HepG2 (cell line): Measurements from ENCODE around the gene HYAL2. TPM values are rescaled to one million over a fixed set of nuclear protein-coding genes. Genes with fewer than 3 reads are reported as not detected.

Source experiments
- ATM ChIP-seq: fragments of 450-650 bp; IDR thresholded peaks from 2 replicates; pipeline ENCODE4 v1.7.1; 2017; ENCODE audit warnings: mild to moderate bottlenecking, borderline replicate concordance
- CHD2 ChIP-seq: IDR thresholded peaks from 2 replicates; pipeline ENCODE4 v1.6.1; 2011; ENCODE audit warnings: low read depth, low read length, improper control_type of control experiment
- FOXC1 ChIP-seq: sonication (generic); formaldehyde crosslinking; IDR thresholded peaks from 2 replicates; pipeline ENCODE4 v1.8.0; 2022; ENCODE audit warnings: mild to moderate bottlenecking, missing genetic modification reagents, borderline replicate concordance
- KLF6 ChIP-seq: IDR thresholded peaks from 2 replicates; pipeline ENCODE4 v1.8.0; 2016; ENCODE audit warnings: missing biosample characterization, missing genetic modification reagents
- MYC ChIP-seq: sonication (generic); formaldehyde crosslinking; IDR thresholded peaks from 2 replicates; pipeline ENCODE4 v1.9.0; 2021; ENCODE audit warnings: missing genetic modification reagents, borderline replicate concordance
- NR1H2 ChIP-seq: sonication (generic); formaldehyde crosslinking; IDR thresholded peaks from 2 replicates; pipeline ENCODE4 v1.8.1; 2022; ENCODE audit warnings: low read depth, missing genetic modification reagents, borderline replicate concordance
- PRMT3 ChIP-seq: sonication (generic); formaldehyde crosslinking; IDR thresholded peaks from 2 replicates; pipeline ENCODE4 v1.8.1; 2022; ENCODE audit warnings: low read depth, mild to moderate bottlenecking, moderate library complexity, missing genetic modification reagents, borderline replicate concordance
- SMAD9 ChIP-seq: sonication (generic); formaldehyde crosslinking; IDR thresholded peaks from 2 replicates; pipeline ENCODE4 v1.5.1; 2020; ENCODE audit warnings: mild to moderate bottlenecking, missing genetic modification reagents
- TBX2 ChIP-seq: sonication (generic); formaldehyde crosslinking; IDR thresholded peaks from 2 replicates; pipeline ENCODE4 v1.5.0; 2020; ENCODE audit warnings: missing genetic modification reagents, mild to moderate bottlenecking, borderline replicate concordance
- TMF1 ChIP-seq: sonication (generic); formaldehyde crosslinking; IDR thresholded peaks from 2 replicates; pipeline ENCODE4 v1.8.1; 2022; ENCODE audit warnings: low read depth, missing genetic modification reagents
- ZFP41 ChIP-seq: sonication (generic); formaldehyde crosslinking; IDR thresholded peaks from 2 replicates; pipeline ENCODE4 v1.4.0; 2020; ENCODE audit warnings: mild to moderate bottlenecking, missing genetic modification reagents, borderline replicate concordance
- ZNF124 ChIP-seq: sonication (generic); formaldehyde crosslinking; IDR thresholded peaks from 2 replicates; pipeline ENCODE4 v1.4.0; 2020; ENCODE audit warnings: missing genetic modification reagents
- ZNF335 ChIP-seq: sonication (generic); formaldehyde crosslinking; IDR thresholded peaks from 2 replicates; pipeline ENCODE4 v1.4.0; 2020; ENCODE audit warnings: missing genetic modification reagents
- ZNF547 ChIP-seq: sonication (generic); formaldehyde crosslinking; IDR thresholded peaks from 2 replicates; pipeline ENCODE4 v1.5.1; 2020; ENCODE audit warnings: mild to moderate bottlenecking, missing genetic modification reagents
- ZNF577 ChIP-seq: sonication (generic); formaldehyde crosslinking; IDR thresholded peaks from 2 replicates; pipeline ENCODE4 v1.4.0; 2020; ENCODE audit warnings: mild to moderate bottlenecking, low read depth, missing genetic modification reagents, borderline replicate concordance
- ZNF644 ChIP-seq: IDR thresholded peaks from 2 replicates; pipeline ENCODE4 v1.6.1; 2016; ENCODE audit warnings: low read depth
- polyA plus RNA-seq, 8 experiments: library from polyadenylated mRNA; depleted of rRNA in 3 of 8; stranded (reverse) in 7 of 8; unstranded in 1 of 8; fragments of >200 nt; fragmentation: Illumina TruSeq in 4 of 8; extraction: Trizol in 4 of 8; gene quantifications; 2 replicates each; pipeline versions ENCODE4 v1.2.1 to v1.2.3, GENCODE V29; 2011 to 2016; ENCODE audit warnings: low read depth in 4 of 8, missing spikeins in 1 of 8, mixed read lengths in 1 of 8; ENCODE audit not compliant: insufficient read depth in 1 of 8
- total RNA-seq, 5 experiments: library from RNA; depleted of rRNA; stranded (reverse); fragments of >200 nt; fragmentation: Illumina TruSeq; extraction: Trizol; gene quantifications; 2 replicates each; pipeline ENCODE4 v1.2.3, GENCODE V29; 2016; ENCODE audit warnings: low read depth in 1 of 5
- TF ChIP-seq, protein P1 (sequence below), 2 experiments: sonication (generic) in 1 of 2; formaldehyde crosslinking in 1 of 2; IDR thresholded peaks; 2 replicates each; pipeline versions ENCODE4 v1.6.1 to v1.9.0; 2014 to 2022; ENCODE audit warnings: antibody characterized with exemption in 1 of 2, borderline replicate concordance in 1 of 2, inconsistent platforms in 1 of 2, low read depth in 1 of 2, missing genetic modification reagents in 1 of 2
- TF ChIP-seq, protein P2 (sequence below): sonication (generic); formaldehyde crosslinking; IDR thresholded peaks from 2 replicates; pipeline ENCODE4 v1.9.0; 2022; ENCODE audit warnings: low read depth, missing genetic modification reagents
- TF ChIP-seq, protein P3 (sequence below): sonication (generic); formaldehyde crosslinking; IDR thresholded peaks from 2 replicates; pipeline ENCODE4 v1.4.0; 2020; ENCODE audit warnings: missing genetic modification reagents

The HYAL2 gene
- total and polyA plus RNA-seq, 2 of the 13 experiments (the other 11 are each of a cell fraction or from before 2014, with no cell fraction given), result 76.2 to 102 TPM

DNA sequence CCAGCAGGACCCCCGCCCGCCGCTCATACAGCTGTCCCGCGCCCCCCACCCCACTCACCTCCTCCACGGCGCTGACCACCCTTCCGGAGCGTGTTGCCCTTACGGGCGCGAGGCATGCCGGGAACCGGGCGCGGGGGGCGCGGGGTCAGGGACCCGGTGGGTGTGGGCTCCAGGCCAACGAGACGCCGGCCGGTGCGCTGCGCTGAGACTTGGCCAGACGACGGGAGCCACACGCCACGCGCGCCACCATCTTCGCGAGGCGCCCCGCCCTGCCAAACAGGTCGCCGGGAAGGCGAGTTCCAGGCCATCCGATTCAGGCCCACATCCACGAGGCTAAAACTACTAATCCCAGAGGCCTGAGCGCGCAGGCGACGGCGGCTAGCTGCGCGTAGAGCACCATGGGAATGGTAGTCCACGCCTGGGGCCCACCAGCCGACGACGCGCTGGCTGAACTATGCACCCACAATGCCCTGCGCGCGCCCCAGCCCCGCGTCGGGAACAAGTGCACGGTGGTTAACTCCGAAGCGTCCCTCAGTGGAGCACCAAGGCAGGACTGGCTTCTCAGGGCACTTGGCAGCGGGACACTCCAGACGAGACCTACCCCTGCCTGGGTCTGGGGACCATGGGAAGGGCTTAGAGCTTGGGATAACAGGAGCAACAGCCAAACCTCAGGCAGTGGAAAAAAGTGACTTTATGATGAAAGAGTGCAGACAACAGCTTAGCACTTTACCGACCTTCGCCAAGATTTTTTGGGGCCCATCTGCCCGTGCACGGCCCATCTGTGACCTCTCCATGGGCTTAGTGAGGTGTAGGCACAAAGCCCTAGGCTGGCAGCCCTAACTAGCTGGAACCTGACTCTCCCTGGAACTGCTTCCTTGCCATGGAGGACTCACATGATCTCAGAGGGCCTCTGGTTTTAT, 30.1 kb downstream of the HYAL2 start, which contains the start of gene IFRD2 (continued):
- TF ChIP-seq, protein P1, sequence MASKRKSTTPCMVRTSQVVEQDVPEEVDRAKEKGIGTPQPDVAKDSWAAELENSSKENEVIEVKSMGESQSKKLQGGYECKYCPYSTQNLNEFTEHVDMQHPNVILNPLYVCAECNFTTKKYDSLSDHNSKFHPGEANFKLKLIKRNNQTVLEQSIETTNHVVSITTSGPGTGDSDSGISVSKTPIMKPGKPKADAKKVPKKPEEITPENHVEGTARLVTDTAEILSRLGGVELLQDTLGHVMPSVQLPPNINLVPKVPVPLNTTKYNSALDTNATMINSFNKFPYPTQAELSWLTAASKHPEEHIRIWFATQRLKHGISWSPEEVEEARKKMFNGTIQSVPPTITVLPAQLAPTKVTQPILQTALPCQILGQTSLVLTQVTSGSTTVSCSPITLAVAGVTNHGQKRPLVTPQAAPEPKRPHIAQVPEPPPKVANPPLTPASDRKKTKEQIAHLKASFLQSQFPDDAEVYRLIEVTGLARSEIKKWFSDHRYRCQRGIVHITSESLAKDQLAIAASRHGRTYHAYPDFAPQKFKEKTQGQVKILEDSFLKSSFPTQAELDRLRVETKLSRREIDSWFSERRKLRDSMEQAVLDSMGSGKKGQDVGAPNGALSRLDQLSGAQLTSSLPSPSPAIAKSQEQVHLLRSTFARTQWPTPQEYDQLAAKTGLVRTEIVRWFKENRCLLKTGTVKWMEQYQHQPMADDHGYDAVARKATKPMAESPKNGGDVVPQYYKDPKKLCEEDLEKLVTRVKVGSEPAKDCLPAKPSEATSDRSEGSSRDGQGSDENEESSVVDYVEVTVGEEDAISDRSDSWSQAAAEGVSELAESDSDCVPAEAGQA (IDR thresholded peaks at IDR 0.05; ENCODE audit: low read depth), result peak; percentile 93
- TF ChIP-seq, protein P1 (CRISPR knock-in tag; IDR thresholded peaks at IDR 0.05; ENCODE audit: borderline replicate concordance), result no peak
- TF ChIP-seq ATM, result no peak
- peak; percentile 74; the same call in 1 of the 2 replicates for TF ChIP-seq CHD2
- no peak for TF ChIP-seq ZNF577
- TF ChIP-seq ZNF335 (CRISPR knock-in tag), result no peak
- no peak for TF ChIP-seq SMAD9 (CRISPR knock-in tag)
- TF ChIP-seq ZFP41 (CRISPR knock-in tag), result no peak
- TF ChIP-seq TBX2 (CRISPR knock-in tag), result peak; percentile 80; the same call in 1 of the 2 replicates
- TF ChIP-seq PRMT3 (CRISPR knock-in tag), result no peak
- TF ChIP-seq FOXC1 (CRISPR knock-in tag), result no peak; the same call in 1 of the 2 replicates
- peak; percentile 78; the same call in 1 of the 2 replicates for TF ChIP-seq ZNF124
- TF ChIP-seq NR1H2 (CRISPR knock-in tag), result no peak
- TF ChIP-seq, protein P2, sequence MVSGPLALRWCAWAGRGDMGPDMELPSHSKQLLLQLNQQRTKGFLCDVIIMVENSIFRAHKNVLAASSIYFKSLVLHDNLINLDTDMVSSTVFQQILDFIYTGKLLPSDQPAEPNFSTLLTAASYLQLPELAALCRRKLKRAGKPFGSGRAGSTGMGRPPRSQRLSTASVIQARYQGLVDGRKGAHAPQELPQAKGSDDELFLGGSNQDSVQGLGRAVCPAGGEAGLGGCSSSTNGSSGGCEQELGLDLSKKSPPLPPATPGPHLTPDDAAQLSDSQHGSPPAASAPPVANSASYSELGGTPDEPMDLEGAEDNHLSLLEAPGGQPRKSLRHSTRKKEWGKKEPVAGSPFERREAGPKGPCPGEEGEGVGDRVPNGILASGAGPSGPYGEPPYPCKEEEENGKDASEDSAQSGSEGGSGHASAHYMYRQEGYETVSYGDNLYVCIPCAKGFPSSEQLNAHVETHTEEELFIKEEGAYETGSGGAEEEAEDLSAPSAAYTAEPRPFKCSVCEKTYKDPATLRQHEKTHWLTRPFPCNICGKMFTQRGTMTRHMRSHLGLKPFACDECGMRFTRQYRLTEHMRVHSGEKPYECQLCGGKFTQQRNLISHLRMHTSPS (CRISPR knock-in tag), result no peak
- TF ChIP-seq KLF6, result 0 out of 2 replicates have a peak, but pooled peaks have one; percentile 10
- no peak for TF ChIP-seq TMF1 (CRISPR knock-in tag)
- no peak for TF ChIP-seq ZNF644 (CRISPR knock-in tag)
- peak; percentile 76; the same call in 1 of the 2 replicates for TF ChIP-seq MYC (CRISPR knock-in tag)
- TF ChIP-seq, protein P3, sequence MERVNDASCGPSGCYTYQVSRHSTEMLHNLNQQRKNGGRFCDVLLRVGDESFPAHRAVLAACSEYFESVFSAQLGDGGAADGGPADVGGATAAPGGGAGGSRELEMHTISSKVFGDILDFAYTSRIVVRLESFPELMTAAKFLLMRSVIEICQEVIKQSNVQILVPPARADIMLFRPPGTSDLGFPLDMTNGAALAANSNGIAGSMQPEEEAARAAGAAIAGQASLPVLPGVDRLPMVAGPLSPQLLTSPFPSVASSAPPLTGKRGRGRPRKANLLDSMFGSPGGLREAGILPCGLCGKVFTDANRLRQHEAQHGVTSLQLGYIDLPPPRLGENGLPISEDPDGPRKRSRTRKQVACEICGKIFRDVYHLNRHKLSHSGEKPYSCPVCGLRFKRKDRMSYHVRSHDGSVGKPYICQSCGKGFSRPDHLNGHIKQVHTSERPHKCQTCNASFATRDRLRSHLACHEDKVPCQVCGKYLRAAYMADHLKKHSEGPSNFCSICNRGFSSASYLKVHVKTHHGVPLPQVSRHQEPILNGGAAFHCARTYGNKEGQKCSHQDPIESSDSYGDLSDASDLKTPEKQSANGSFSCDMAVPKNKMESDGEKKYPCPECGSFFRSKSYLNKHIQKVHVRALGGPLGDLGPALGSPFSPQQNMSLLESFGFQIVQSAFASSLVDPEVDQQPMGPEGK (CRISPR knock-in tag), result peak; percentile 36; the same call in 1 of the 2 replicates
- TF ChIP-seq ZNF547 (CRISPR knock-in tag), result peak; percentile 63; the same call in 1 of the 2 replicates
